ENCODE results near the gene AKAP17A.
"Not testable (repeated sequence)": the region's sequence is repeated elsewhere in the genome, so short reads cannot be mapped to it uniquely, and the experiment has no call there.

The AKAP17A gene

GRCh38 chrX:1555370-1555769, 36.0 kb upstream of the AKAP17A start:
- TF ChIP-seq SPI1 (IDR thresholded peaks at IDR 0.05; ENCODE audit: borderline replicate concordance, low read depth) = no peak
- TF ChIP-seq POLR2AphosphoS5 (IDR thresholded peaks at IDR 0.05; ENCODE audit: low read depth) = no peak
- no peak for TF ChIP-seq CTCF (IDR thresholded peaks at IDR 0.05; ENCODE audit: insufficient read depth, low read length)
- no peak for TF ChIP-seq REST (IDR thresholded peaks at IDR 0.05; ENCODE audit: insufficient replicate concordance, low read depth)
- no peak for TF ChIP-seq GABPA (IDR thresholded peaks at IDR 0.05; ENCODE audit: low read depth)
- Histone ChIP-seq H3K4me3 (replicated peaks; ENCODE audit: insufficient read depth, low read length) (no peak overlapping the region), H3K27ac (replicated peaks) (no peak overlapping the region), H3K27me3 (ENCODE audit: insufficient read depth, poor library complexity, severe bottlenecking) (no peaks in the 10 kb centered on the region)
- DNase-seq (ENCODE audit: low read depth in 1 of 2, low spot score in 1 of 2) = no peak

- not testable (repeated sequence) for DNase-seq (ENCODE audit: low read depth in 1 of 2, low spot score in 1 of 2); H3K27ac ChIP-seq (replicated peaks); H3K27me3 ChIP-seq (ENCODE audit: insufficient read depth, poor library complexity, severe bottlenecking); H3K4me3 ChIP-seq (replicated peaks; ENCODE audit: insufficient read depth, low read length)
Measured at GRCh38 chrX:1557442-1557841, 34.0 kb upstream of the AKAP17A start.

- no peak for TF ChIP-seq POLR2AphosphoS5 (IDR thresholded peaks at IDR 0.05; ENCODE audit: low read depth)
- TF ChIP-seq REST (IDR thresholded peaks at IDR 0.05; ENCODE audit: insufficient replicate concordance, low read depth) = no peak
- no peak for TF ChIP-seq SPI1 (IDR thresholded peaks at IDR 0.05; ENCODE audit: borderline replicate concordance, low read depth)
- no peak for TF ChIP-seq GABPA (IDR thresholded peaks at IDR 0.05; ENCODE audit: low read depth)
- TF ChIP-seq CTCF (IDR thresholded peaks at IDR 0.05; ENCODE audit: insufficient read depth, low read length) = no peak
- Histone ChIP-seq H3K4me3 (replicated peaks; ENCODE audit: insufficient read depth, low read length) (no peak overlapping the region), H3K27me3 (ENCODE audit: insufficient read depth, poor library complexity, severe bottlenecking) (no peaks in the 10 kb centered on the region), H3K27ac (replicated peaks) (no peak overlapping the region)
- no peak for DNase-seq (ENCODE audit: low read depth in 1 of 2, low spot score in 1 of 2)
Measured at GRCh38 chrX:1558761-1559468, 32.5 kb upstream of the AKAP17A start.

GRCh38 chrX:1561164-1561563, 30.2 kb upstream of the AKAP17A start:
- TF ChIP-seq GABPA (IDR thresholded peaks at IDR 0.05; ENCODE audit: low read depth) = no peak
- TF ChIP-seq REST (IDR thresholded peaks at IDR 0.05; ENCODE audit: insufficient replicate concordance, low read depth) = no peak
- no peak for TF ChIP-seq CTCF (IDR thresholded peaks at IDR 0.05; ENCODE audit: insufficient read depth, low read length)
- no peak for TF ChIP-seq SPI1 (IDR thresholded peaks at IDR 0.05; ENCODE audit: borderline replicate concordance, low read depth)
- no peak for TF ChIP-seq POLR2AphosphoS5 (IDR thresholded peaks at IDR 0.05; ENCODE audit: low read depth)
- DNase-seq (ENCODE audit: low read depth in 1 of 2, low spot score in 1 of 2) = no peak

GRCh38 chrX:1564077-1564476, 27.3 kb upstream of the AKAP17A start:
- not testable (repeated sequence) for DNase-seq (ENCODE audit: low read depth in 1 of 2, low spot score in 1 of 2); H3K27me3 ChIP-seq (ENCODE audit: insufficient read depth, poor library complexity, severe bottlenecking); H3K4me3 ChIP-seq (replicated peaks; ENCODE audit: insufficient read depth, low read length); H3K27ac ChIP-seq (replicated peaks)

More at GRCh38 chrX:1561164-1561563, 30.2 kb upstream of the AKAP17A start:
- no peak overlapping the region for H3K4me3 ChIP-seq (replicated peaks; ENCODE audit: insufficient read depth, low read length)
- H3K27ac ChIP-seq (replicated peaks) = no peak overlapping the region
- no peaks in the 10 kb centered on the region for H3K27me3 ChIP-seq (ENCODE audit: insufficient read depth, poor library complexity, severe bottlenecking)

Measured in HL-60 (cell line).